IgD-negative memory B cell (primary cell): ENCODE measurements around the gene REG3A. TPM values are rescaled to one million over a fixed set of nuclear protein-coding genes. Genes with fewer than 3 reads are reported as not detected.

Experiments used
- H3K27ac Mint-ChIP-seq, 3 donors: one replicate each; pipeline ENCODE4 v1.8.0; 2020 to 2022; ENCODE audit warnings: mild to moderate bottlenecking in 3 of 3, mixed read lengths in 3 of 3, moderate library complexity in 1 of 3
- H3K27me3 Mint-ChIP-seq: one replicate; pipeline ENCODE4 v1.8.0; 2021; ENCODE audit warnings: mixed read lengths
- H3K36me3 Mint-ChIP-seq: one replicate; pipeline ENCODE4 v1.8.0; 2020; ENCODE audit warnings: mild to moderate bottlenecking, mixed read lengths
- H3K4me1 Mint-ChIP-seq, 3 donors: one replicate each; pipeline ENCODE4 v1.8.0; 2020 to 2022; ENCODE audit warnings: mixed read lengths in 3 of 3, mild to moderate bottlenecking in 1 of 3
- H3K4me3 Mint-ChIP-seq, 4 donors: one replicate each; pipeline ENCODE4 v1.8.0; 2020 to 2022; ENCODE audit warnings: mild to moderate bottlenecking in 4 of 4, mixed read lengths in 4 of 4, moderate library complexity in 3 of 4
- H3K9me3 Mint-ChIP-seq, 3 donors: one replicate each; pipeline ENCODE4 v1.8.0; 2020 to 2021; ENCODE audit warnings: mixed read lengths in 3 of 3, mild to moderate bottlenecking in 1 of 3
- polyA plus RNA-seq: library from polyadenylated mRNA; unstranded; fragments of 300-500 nt; fragmentation: Illumina TruSeq; gene quantifications from one replicate; pipeline ENCODE4 v1.2.3, GENCODE V29; 2021

REG3A gene
- not detected for polyA plus RNA-seq

GRCh38 chr2:79159653-79160052, at the start of gene REG3A:
Gene REG3A, minus strand, starts transcription at chr2:79159753. Its CDS starts 348 bp downstream, at chr2:79159405.
- no peaks in the 10 kb centered on the region for H3K36me3 Mint-ChIP-seq

GRCh38 chr2:79200762-79201161, 41.2 kb upstream of the REG3A start:
- Mint-ChIP-seq H3K27me3 (no peaks in the 10 kb centered on the region), H3K36me3 (no peaks in the 10 kb centered on the region), H3K27ac (no peak overlapping the region), H3K4me3 (no peak overlapping the region), H3K4me1 (no peaks in the 10 kb centered on the region), H3K9me3 (peaks cover 0 to 2% (median 2%) of the 10 kb centered on the region in 3 donors)

More at GRCh38 chr2:79159653-79160052, at the start of gene REG3A:
- Mint-ChIP-seq H3K4me1 (no peaks in the 10 kb centered on the region), H3K9me3 (peaks cover 6 to 14% (median 7%) of the 10 kb centered on the region in 3 donors), H3K27ac (peak within 1 kb of the TSS in 1 of 3 donors; percentile 24), H3K27me3 (no peaks in the 10 kb centered on the region), H3K4me3 (no peak within 1 kb of the TSS)

- no peak overlapping the region for H3K4me3 Mint-ChIP-seq
- no peak overlapping the region for H3K27ac Mint-ChIP-seq
- no peaks in the 10 kb centered on the region for H3K4me1 Mint-ChIP-seq
- no peaks in the 10 kb centered on the region for H3K27me3 Mint-ChIP-seq
- H3K9me3 Mint-ChIP-seq, result peaks cover 2 to 15% (median 2%) of the 10 kb centered on the region in 3 donors
- H3K36me3 Mint-ChIP-seq, result no peaks in the 10 kb centered on the region
Observed at GRCh38 chr2:79191816-79192215, 32.3 kb upstream of the REG3A start.

- H3K27me3 Mint-ChIP-seq, result no peaks in the 10 kb centered on the region
- H3K36me3 Mint-ChIP-seq, result no peaks in the 10 kb centered on the region
- no peak overlapping the region for H3K27ac Mint-ChIP-seq
- H3K9me3 Mint-ChIP-seq, result peaks cover 2 to 17% (median 2%) of the 10 kb centered on the region in 3 donors
- H3K4me1 Mint-ChIP-seq, result no peaks in the 10 kb centered on the region
- no peak overlapping the region for H3K4me3 Mint-ChIP-seq
Observed at GRCh38 chr2:79191081-79191480, 31.5 kb upstream of the REG3A start.

GRCh38 chr2:79189465-79189864, 29.9 kb upstream of the REG3A start:
- peaks cover 2% of the 10 kb centered on the region for H3K36me3 Mint-ChIP-seq
- H3K4me3 Mint-ChIP-seq, result no peak overlapping the region
- H3K9me3 Mint-ChIP-seq, result peaks cover 2 to 28% (median 2%) of the 10 kb centered on the region in 3 donors
- H3K27me3 Mint-ChIP-seq, result no peaks in the 10 kb centered on the region
- no peaks in the 10 kb centered on the region for H3K4me1 Mint-ChIP-seq
- H3K27ac Mint-ChIP-seq, result no peak overlapping the region

GRCh38 chr2:79181617-79182016, 22.1 kb upstream of the REG3A start:
- Mint-ChIP-seq H3K36me3 (peaks cover 2% of the 10 kb centered on the region), H3K9me3 (peaks cover 4 to 33% (median 5%) of the 10 kb centered on the region in 3 donors), H3K27ac (no peak overlapping the region), H3K4me3 (no peak overlapping the region), H3K4me1 (no peaks in the 10 kb centered on the region), H3K27me3 (no peaks in the 10 kb centered on the region)

- H3K36me3 Mint-ChIP-seq, result no peaks in the 10 kb centered on the region
- no peaks in the 10 kb centered on the region for H3K27me3 Mint-ChIP-seq
- H3K4me1 Mint-ChIP-seq, result no peaks in the 10 kb centered on the region
- no peak overlapping the region for H3K4me3 Mint-ChIP-seq
- no peak overlapping the region for H3K27ac Mint-ChIP-seq
- H3K9me3 Mint-ChIP-seq, result peaks cover 4 to 30% (median 5%) of the 10 kb centered on the region in 3 donors
Observed at GRCh38 chr2:79180092-79180491, 20.5 kb upstream of the REG3A start.

GRCh38 chr2:79179036-79179435, 19.5 kb upstream of the REG3A start:
- peaks cover 4 to 24% (median 5%) of the 10 kb centered on the region in 3 donors for H3K9me3 Mint-ChIP-seq
- no peaks in the 10 kb centered on the region for H3K36me3 Mint-ChIP-seq
- no peak overlapping the region for H3K4me3 Mint-ChIP-seq
- H3K27ac Mint-ChIP-seq, result no peak overlapping the region
- no peaks in the 10 kb centered on the region for H3K4me1 Mint-ChIP-seq
- no peaks in the 10 kb centered on the region for H3K27me3 Mint-ChIP-seq

GRCh38 chr2:79178076-79178674, 18.6 kb upstream of the REG3A start:
- H3K4me3 Mint-ChIP-seq, result no peak overlapping the region

GRCh38 chr2:79171348-79171958, 11.9 kb upstream of the REG3A start:
- Mint-ChIP-seq H3K4me3 (no peak overlapping the region), H3K36me3 (no peaks in the 10 kb centered on the region), H3K27ac (no peak overlapping the region), H3K27me3 (no peaks in the 10 kb centered on the region), H3K4me1 (no peaks in the 10 kb centered on the region), H3K9me3 (peaks cover 0 to 18% (median 5%) of the 10 kb centered on the region in 3 donors)

More at GRCh38 chr2:79178076-79178674, 18.6 kb upstream of the REG3A start:
- Mint-ChIP-seq H3K36me3 (no peaks in the 10 kb centered on the region), H3K4me1 (no peaks in the 10 kb centered on the region), H3K9me3 (peaks cover 4 to 28% (median 5%) of the 10 kb centered on the region in 3 donors), H3K27me3 (no peaks in the 10 kb centered on the region), H3K27ac (no peak overlapping the region)

GRCh38 chr2:79162801-79163200, 3.2 kb upstream of the REG3A start:
- Mint-ChIP-seq H3K4me3 (no peak overlapping the region), H3K36me3 (no peaks in the 10 kb centered on the region)

GRCh38 chr2:79162132-79162531, 2.6 kb upstream of the REG3A start:
- Mint-ChIP-seq H3K9me3 (peaks cover 6 to 7% (median 6%) of the 10 kb centered on the region in 3 donors), H3K4me1 (no peaks in the 10 kb centered on the region)

More at GRCh38 chr2:79162801-79163200, 3.2 kb upstream of the REG3A start:
- no peaks in the 10 kb centered on the region for H3K4me1 Mint-ChIP-seq
- no peak overlapping the region for H3K27ac Mint-ChIP-seq
- peaks cover 5 to 6% (median 6%) of the 10 kb centered on the region in 3 donors for H3K9me3 Mint-ChIP-seq
- no peaks in the 10 kb centered on the region for H3K27me3 Mint-ChIP-seq

GRCh38 chr2:79159030-79159429, 523 bp downstream of the REG3A start:
- no peak overlapping the region for H3K4me3 Mint-ChIP-seq
- H3K27ac Mint-ChIP-seq, result no peak overlapping the region
- H3K9me3 Mint-ChIP-seq, result peaks cover 6 to 14% (median 7%) of the 10 kb centered on the region in 3 donors
- H3K36me3 Mint-ChIP-seq, result no peaks in the 10 kb centered on the region
- H3K4me1 Mint-ChIP-seq, result no peaks in the 10 kb centered on the region
- no peaks in the 10 kb centered on the region for H3K27me3 Mint-ChIP-seq

More at GRCh38 chr2:79162132-79162531, 2.6 kb upstream of the REG3A start:
- H3K36me3 Mint-ChIP-seq, result no peaks in the 10 kb centered on the region
- no peak overlapping the region for H3K4me3 Mint-ChIP-seq
- H3K27ac Mint-ChIP-seq, result no peak overlapping the region
- no peaks in the 10 kb centered on the region for H3K27me3 Mint-ChIP-seq

- Mint-ChIP-seq H3K4me3 (no peak overlapping the region), H3K27ac (no peak overlapping the region), H3K27me3 (no peaks in the 10 kb centered on the region), H3K9me3 (peaks cover 7 to 14% (median 11%) of the 10 kb centered on the region in 3 donors), H3K36me3 (no peaks in the 10 kb centered on the region), H3K4me1 (no peaks in the 10 kb centered on the region)
Observed at GRCh38 chr2:79155826-79156476, 3.6 kb downstream of the REG3A start.

- peaks cover 0 to 4% (median 0%) of the 10 kb centered on the region in 3 donors for H3K4me1 Mint-ChIP-seq
- H3K4me3 Mint-ChIP-seq, result no peak overlapping the region
- peaks cover 0 to 7% (median 2%) of the 10 kb centered on the region in 3 donors for H3K9me3 Mint-ChIP-seq
- no peaks in the 10 kb centered on the region for H3K36me3 Mint-ChIP-seq
- no peaks in the 10 kb centered on the region for H3K27me3 Mint-ChIP-seq
- H3K27ac Mint-ChIP-seq, result no peak overlapping the region
Observed at GRCh38 chr2:79139423-79139822, 20.1 kb downstream of the REG3A start.
